Parathyroid adenoma (tissue), 2 donors: Measurements from ENCODE around the gene MED13.
"Not testable (repeated sequence)": the region's sequence is repeated elsewhere in the genome, so short reads cannot be mapped to it uniquely, and the experiment has no call there.

Experiments used
- H2AFZ ChIP-seq: fragments of 300-600 bp; sonication (generic); one replicate; pipeline ENCODE4 v1.7.0; 2017; ENCODE audit warnings: antibody characterized with exemption, mild to moderate bottlenecking
- H3K27ac ChIP-seq: fragments of 300-600 bp; sonication (generic); one replicate; pipeline ENCODE4 v1.7.0; 2017
- H3K27me3 ChIP-seq: fragments of 300-600 bp; sonication (generic); one replicate; pipeline ENCODE4 v1.7.0; 2017; ENCODE audit warnings: low read length; ENCODE audit not compliant: control insufficient read depth, insufficient read depth
- H3K36me3 ChIP-seq: fragments of 300-600 bp; sonication (generic); one replicate; pipeline ENCODE4 v1.7.0; 2017; ENCODE audit warnings: low read length; ENCODE audit not compliant: control insufficient read depth, insufficient read depth
- H3K4me1 ChIP-seq: fragments of 300-600 bp; sonication (generic); one replicate; pipeline ENCODE4 v1.7.0; 2017; ENCODE audit warnings: control low read depth
- H3K4me2 ChIP-seq: fragments of 300-600 bp; sonication (generic); one replicate; pipeline ENCODE4 v1.7.0; 2017; ENCODE audit warnings: low read length
- H3K4me3 ChIP-seq: fragments of 300-600 bp; sonication (generic); one replicate; pipeline ENCODE4 v1.7.0; 2017; ENCODE audit warnings: low read depth, low read length
- H3K79me2 ChIP-seq: fragments of 300-600 bp; sonication (generic); one replicate; pipeline ENCODE4 v1.7.0; 2017; ENCODE audit warnings: control low read depth
- H3K9ac ChIP-seq: fragments of 300-600 bp; sonication (generic); one replicate; pipeline ENCODE4 v1.7.0; 2017; ENCODE audit warnings: mild to moderate bottlenecking
- H3K9me3 ChIP-seq: fragments of 300-600 bp; sonication (generic); one replicate; pipeline ENCODE4 v1.7.0; 2017; ENCODE audit warnings: low read length; ENCODE audit not compliant: control insufficient read depth
- TF ChIP-seq, protein P1 (sequence below): fragments of 300-600 bp; sonication (generic); IDR thresholded peaks from one replicate; pipeline ENCODE4 v1.7.0; 2017; ENCODE audit warnings: antibody characterized with exemption, mild to moderate bottlenecking
- donor health status: primary hyperparathyroidism.

The MED13 gene

DNA sequence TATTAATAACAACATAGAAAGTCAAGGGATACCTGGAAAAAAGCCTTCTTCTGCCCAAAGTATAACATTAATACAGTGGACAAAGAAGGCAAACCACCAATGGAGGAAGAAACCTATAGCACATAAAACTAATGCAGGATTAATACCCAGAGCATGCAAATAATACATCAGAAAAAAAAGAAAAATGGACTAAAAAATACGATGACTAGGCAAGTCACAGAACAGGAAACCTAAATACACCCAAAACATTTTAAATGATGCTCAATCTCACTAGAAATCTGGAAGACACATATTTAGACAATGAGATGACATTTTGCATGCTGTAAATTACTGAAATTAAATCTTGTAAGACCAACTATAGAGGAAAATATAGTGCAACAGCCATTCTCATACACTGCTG lies 55.9 kb downstream of the MED13 start:
- no peak overlapping the region for H2AFZ ChIP-seq
- H3K27ac ChIP-seq: no peak overlapping the region
- no peaks in the 10 kb centered on the region for H3K27me3 ChIP-seq
- peaks cover 44% of the 10 kb centered on the region for H3K79me2 ChIP-seq
- no peaks in the 10 kb centered on the region for H3K4me1 ChIP-seq
- H3K4me2 ChIP-seq: no peak overlapping the region
- no peaks in the 10 kb centered on the region for H3K36me3 ChIP-seq
- TF ChIP-seq, protein P1, sequence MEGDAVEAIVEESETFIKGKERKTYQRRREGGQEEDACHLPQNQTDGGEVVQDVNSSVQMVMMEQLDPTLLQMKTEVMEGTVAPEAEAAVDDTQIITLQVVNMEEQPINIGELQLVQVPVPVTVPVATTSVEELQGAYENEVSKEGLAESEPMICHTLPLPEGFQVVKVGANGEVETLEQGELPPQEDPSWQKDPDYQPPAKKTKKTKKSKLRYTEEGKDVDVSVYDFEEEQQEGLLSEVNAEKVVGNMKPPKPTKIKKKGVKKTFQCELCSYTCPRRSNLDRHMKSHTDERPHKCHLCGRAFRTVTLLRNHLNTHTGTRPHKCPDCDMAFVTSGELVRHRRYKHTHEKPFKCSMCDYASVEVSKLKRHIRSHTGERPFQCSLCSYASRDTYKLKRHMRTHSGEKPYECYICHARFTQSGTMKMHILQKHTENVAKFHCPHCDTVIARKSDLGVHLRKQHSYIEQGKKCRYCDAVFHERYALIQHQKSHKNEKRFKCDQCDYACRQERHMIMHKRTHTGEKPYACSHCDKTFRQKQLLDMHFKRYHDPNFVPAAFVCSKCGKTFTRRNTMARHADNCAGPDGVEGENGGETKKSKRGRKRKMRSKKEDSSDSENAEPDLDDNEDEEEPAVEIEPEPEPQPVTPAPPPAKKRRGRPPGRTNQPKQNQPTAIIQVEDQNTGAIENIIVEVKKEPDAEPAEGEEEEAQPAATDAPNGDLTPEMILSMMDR: no peak
- no peak overlapping the region for H3K4me3 ChIP-seq
- H3K9ac ChIP-seq: no peak overlapping the region
- no peaks in the 10 kb centered on the region for H3K9me3 ChIP-seq

DNA sequence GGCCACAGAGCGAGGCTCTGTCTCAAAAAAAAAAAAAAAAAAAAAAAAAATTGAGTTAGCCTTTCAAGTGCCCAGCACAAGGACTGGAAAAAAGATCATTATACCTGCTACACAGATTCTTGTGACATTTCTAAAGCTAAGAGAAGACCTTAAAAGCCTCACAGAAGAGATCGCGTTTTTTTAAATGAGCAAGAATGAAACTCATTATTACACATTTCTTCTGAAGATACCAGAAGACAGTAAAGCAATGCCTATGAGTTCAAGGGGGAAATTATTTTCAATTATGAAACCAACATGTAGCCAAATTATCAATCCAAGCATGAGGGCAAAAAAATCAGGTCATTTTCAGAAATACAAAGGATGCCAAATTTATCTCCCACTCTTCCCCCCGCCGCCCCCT lies 56.8 kb downstream of the MED13 start:
- Histone ChIP-seq H2AFZ (no peak overlapping the region), H3K79me2 (peaks cover 39% of the 10 kb centered on the region), H3K4me3 (no peak overlapping the region), H3K27me3 (no peaks in the 10 kb centered on the region), H3K9me3 (no peaks in the 10 kb centered on the region), H3K4me2 (no peak overlapping the region), H3K27ac (no peak overlapping the region), H3K9ac (no peak overlapping the region), H3K4me1 (no peaks in the 10 kb centered on the region), H3K36me3 (no peaks in the 10 kb centered on the region)
- TF ChIP-seq, protein P1: no peak

DNA sequence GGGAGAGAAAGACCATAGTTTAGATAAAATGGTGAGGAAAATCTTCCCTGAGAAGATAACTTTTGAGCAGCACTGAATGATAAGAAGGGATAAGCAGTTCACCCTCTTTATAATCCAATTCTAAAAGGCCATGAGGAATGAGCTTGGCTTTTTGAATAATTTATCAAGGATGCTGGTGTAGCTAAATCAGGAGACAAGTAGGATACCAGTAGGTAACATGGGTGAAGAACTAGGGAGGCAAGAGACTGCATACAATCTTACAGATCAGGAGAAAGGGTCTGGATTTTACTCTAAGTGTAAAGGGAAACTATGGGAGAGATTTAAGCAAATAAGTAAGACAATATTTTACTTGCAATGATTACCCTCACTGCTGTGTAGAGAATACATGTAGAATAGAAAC lies 60.7 kb downstream of the MED13 start:
- Histone ChIP-seq H3K36me3 (no peaks in the 10 kb centered on the region), H3K4me1 (no peaks in the 10 kb centered on the region)

DNA sequence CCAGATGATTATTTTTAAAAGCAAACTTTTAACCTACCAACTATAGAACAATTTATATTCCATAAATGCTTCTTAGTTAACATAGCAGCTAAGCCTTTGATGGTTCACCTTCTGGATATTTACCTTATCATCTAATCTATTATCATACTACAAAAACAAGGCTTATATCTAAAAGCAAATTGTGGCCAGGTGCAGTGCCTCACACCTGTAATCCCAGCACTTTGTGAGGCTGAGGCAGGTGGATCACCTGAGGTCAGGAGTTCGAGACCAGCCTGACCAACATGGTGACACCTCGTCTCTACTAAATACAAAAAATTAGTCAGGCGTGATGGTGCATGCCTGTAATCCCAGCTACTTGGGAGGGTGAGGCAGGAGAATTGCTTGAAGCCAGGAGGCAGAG lies 61.9 kb downstream of the MED13 start:
- not testable (repeated sequence) for H3K9ac ChIP-seq, H3K9me3 ChIP-seq, H3K36me3 ChIP-seq, H3K4me2 ChIP-seq, H3K4me3 ChIP-seq, H3K4me1 ChIP-seq, H3K27ac ChIP-seq, H2AFZ ChIP-seq, H3K27me3 ChIP-seq
- H3K79me2 ChIP-seq: peaks cover 36% of the 10 kb centered on the region

More for the DNA sequence above, 60.7 kb downstream of the MED13 start:
- TF ChIP-seq, protein P1: no peak
- Histone ChIP-seq H3K4me2 (no peak overlapping the region), H3K27me3 (no peaks in the 10 kb centered on the region), H3K9ac (no peak overlapping the region), H3K27ac (no peak overlapping the region), H3K79me2 (peaks cover 36% of the 10 kb centered on the region), H3K4me3 (no peak overlapping the region), H3K9me3 (no peaks in the 10 kb centered on the region), H2AFZ (no peak overlapping the region)

DNA sequence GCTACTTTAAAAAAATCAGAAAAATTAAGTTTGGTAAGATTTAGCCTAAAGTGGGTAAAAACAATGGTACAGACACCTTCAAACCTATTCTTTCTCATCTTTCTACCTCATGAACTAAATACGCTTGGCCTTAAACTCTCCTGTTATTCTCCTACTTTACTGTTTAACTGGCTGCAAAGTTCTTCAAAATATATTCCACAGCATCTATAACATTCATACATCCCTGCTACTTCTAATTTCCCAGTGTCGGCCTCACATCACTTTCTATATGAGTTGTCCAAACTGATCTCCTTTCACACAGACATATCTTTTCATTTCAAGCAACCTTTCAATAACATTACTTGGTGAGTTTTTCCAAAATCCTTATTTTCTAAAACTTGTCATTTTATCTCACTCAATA lies 64.0 kb downstream of the MED13 start:
- TF ChIP-seq, protein P1: no peak
- Histone ChIP-seq H3K27me3 (no peaks in the 10 kb centered on the region), H2AFZ (no peak overlapping the region), H3K9me3 (no peaks in the 10 kb centered on the region), H3K36me3 (no peaks in the 10 kb centered on the region), H3K79me2 (peaks cover 26% of the 10 kb centered on the region), H3K4me3 (no peak overlapping the region), H3K4me2 (no peak overlapping the region), H3K9ac (no peak overlapping the region), H3K4me1 (peaks cover 5% of the 10 kb centered on the region), H3K27ac (no peak overlapping the region)
